K562 (cell line): ENCODE measurements around the gene ADAM8.

Experiments
- MAFK ChIP-seq: IDR thresholded peaks from 2 replicates; pipeline ENCODE4 v1.6.1; 2011; ENCODE audit warnings: low read length, improper control_type of control experiment
- TF ChIP-seq, protein P1 (sequence below), 3 experiments: IDR thresholded peaks in 2 of 3; conservative IDR thresholded peaks in 1 of 3; 2 replicates each; pipeline ENCODE4 v1.5.1; 2011 to 2012; ENCODE audit warnings: low read length in 3 of 3, mild to moderate bottlenecking in 3 of 3, control low read depth in 2 of 3, improper control_type of control experiment in 1 of 3, inconsistent platforms in 1 of 3, low read depth in 1 of 3, mixed read lengths in 1 of 3, moderate library complexity in 1 of 3; ENCODE audit not compliant: insufficient read depth in 2 of 3

DNA sequence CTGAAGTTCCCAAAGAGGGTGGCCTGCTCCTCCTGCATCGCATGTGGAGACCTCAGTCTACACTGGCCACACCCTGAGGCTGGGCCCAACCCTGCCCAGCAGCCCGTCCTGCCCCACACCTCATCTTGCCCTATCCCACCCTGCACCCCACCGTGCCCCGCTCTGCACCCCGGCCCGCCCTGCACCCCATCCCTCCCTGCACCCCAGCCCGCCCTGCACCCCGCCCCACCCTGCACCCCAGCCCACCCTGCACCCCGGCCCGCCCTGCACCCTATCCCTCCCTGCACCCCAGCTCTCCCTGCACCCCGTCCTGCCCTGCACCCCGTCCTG lies 24.5 kb downstream of the ADAM8 start:
- no peak for TF ChIP-seq MAFK
- TF ChIP-seq, protein P1, sequence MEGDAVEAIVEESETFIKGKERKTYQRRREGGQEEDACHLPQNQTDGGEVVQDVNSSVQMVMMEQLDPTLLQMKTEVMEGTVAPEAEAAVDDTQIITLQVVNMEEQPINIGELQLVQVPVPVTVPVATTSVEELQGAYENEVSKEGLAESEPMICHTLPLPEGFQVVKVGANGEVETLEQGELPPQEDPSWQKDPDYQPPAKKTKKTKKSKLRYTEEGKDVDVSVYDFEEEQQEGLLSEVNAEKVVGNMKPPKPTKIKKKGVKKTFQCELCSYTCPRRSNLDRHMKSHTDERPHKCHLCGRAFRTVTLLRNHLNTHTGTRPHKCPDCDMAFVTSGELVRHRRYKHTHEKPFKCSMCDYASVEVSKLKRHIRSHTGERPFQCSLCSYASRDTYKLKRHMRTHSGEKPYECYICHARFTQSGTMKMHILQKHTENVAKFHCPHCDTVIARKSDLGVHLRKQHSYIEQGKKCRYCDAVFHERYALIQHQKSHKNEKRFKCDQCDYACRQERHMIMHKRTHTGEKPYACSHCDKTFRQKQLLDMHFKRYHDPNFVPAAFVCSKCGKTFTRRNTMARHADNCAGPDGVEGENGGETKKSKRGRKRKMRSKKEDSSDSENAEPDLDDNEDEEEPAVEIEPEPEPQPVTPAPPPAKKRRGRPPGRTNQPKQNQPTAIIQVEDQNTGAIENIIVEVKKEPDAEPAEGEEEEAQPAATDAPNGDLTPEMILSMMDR (IDR thresholded peaks at IDR 0.05 in 2 of 3, conservative IDR thresholded peaks at IDR 0.05 in 1 of 3; ENCODE audit: insufficient read depth in 2 of 3, low read depth in 1 of 3, low read length in 3 of 3), result no peak
